Inferior parietal cortex (tissue), 1 donor: ENCODE measurements around the gene RBM20.
"Not testable (repeated sequence)": the region's sequence is repeated elsewhere in the genome, so short reads cannot be mapped to it uniquely, and the experiment has no call there.

Experiments used
- DNase-seq: peaks from one replicate; pipeline ENCODE4 v3.0.0-alpha.2; 2016; ENCODE audit errors: extremely low spot score

RBM20 gene

DNA sequence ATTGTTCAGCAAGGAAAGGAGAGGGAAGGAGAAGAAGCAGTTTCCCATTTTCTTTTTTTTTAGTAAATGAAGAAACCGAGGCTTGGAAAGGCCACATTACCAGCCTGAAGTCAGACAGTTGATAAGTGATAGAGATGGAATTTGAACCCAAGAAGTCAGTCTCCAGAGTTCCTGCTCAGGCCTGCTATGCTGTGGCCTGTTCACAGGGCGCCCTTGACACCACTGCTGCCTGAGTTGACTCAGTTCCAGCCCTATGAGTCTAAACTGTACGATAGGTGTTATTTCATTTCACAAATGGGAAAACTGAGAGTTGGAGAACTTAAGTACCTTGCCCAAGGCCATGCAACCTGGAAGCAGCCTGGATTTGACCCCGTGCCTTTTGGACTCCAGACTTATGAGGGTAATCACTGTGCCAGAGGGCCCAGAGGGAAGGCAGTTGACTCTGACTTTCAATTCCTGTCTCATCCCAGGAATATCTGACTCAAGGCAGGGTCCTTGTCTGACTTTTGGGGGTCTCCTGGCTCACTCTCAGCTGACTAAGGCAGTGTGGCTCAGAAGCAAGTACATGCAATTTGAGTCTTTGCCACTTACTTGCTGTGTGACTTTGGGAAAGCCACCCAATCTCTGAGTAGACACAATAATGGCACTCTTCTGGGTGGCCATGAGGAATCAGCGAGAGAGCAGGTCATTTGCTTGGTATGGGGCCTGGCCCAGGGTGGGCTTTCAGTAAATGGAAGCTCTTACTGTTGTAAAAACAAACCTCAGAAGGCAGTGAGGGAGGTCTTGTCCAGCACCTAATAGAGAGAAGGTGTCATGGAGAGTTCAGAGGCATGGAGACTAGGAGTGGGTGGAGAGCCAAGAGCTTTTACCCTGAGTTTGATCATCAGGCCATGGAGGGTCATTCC is 17.9 kb upstream of the RBM20 start:
- DNase-seq: no peak

DNA sequence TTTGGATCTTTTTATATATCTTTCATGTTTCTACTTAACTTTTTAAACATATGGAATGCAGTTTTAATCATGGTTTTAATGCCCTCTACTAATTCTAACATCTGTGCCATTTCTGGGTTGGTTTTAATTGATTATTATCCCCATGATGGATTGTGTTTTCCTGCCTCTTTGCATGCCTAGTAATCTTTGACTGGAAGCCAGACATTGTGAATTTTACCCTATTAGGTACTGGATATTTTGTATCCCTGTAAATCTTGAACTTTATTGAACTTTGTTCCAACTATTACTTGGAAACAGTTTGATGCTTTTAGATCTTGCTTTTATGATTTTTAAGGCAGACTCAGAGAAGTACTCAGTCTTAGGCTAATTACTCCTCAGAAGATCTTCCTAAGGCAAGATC is 16.0 kb upstream of the RBM20 start:
- DNase-seq: no peak

DNA sequence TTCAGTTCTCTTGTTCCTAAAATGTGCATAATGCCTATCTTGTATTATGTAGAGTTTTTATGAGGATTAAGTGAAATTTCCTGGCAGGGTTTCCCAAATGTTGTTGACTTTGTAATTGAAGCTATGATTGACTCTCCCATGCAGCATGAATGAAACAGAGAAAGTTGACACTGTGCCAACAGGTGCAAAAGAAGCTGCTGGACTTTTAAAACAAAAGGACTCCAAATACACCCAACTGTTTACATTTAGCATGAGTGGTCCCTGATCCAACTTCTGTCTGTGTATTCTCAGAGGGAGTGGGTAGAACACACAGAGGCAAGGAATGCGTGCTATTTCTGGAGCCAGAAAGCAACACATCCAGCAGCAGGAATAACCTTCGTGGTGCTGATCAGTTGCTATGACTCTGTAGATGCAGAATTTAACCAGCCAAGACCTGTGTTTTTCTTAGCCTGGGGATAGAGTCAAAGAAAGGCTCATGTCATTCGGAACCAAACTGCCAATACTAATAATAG is 14.4 kb upstream of the RBM20 start:
- DNase-seq: no peak

DNA sequence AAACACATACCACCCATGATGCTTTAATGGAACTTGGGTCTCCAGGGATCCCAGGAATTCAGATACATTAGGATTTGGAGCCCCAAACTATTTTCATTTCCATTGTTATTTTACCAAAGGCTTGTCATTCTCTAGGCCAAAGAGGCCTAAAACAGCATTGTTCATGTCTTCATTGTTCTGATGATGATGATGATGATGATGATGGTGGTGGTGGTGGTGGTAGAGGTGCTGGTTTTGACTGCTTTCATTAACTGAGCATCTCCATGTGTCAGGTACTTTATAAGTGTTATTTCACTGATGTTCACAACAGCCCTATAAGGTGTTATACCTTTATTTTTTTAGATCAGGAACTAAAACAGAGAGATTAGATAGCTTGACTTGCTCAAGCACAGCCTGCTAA is 12.2 kb upstream of the RBM20 start:
- no peak for DNase-seq

DNA sequence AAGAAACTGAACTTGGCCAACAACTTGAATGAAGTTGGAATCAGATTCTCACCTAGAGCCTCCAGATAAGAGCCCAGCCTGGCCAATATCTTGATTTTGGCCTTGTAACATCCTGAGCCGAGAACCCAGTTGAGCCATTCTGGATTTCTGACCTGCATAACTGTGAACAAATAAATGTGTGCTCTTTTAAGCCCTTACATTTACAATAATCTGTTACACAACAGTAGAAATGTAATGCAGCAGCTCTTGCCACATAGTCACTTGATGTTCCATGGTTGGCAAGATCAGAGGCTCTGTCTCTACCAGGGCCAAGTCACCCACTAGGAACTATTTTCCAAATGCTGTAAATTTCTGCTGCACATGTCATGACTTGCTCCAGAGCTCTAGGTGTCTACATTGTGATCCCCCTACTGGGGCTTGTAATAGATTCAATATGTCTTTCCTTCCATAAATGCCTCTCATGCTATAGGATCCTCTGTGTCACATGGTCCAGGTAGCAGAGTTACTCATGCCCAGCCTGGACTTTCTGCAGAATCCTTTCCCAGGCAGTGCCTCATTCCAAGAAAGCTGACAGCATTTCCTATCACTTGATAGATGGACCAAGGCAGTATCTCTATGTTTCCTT is 11.4 kb upstream of the RBM20 start:
- no peak for DNase-seq

DNA sequence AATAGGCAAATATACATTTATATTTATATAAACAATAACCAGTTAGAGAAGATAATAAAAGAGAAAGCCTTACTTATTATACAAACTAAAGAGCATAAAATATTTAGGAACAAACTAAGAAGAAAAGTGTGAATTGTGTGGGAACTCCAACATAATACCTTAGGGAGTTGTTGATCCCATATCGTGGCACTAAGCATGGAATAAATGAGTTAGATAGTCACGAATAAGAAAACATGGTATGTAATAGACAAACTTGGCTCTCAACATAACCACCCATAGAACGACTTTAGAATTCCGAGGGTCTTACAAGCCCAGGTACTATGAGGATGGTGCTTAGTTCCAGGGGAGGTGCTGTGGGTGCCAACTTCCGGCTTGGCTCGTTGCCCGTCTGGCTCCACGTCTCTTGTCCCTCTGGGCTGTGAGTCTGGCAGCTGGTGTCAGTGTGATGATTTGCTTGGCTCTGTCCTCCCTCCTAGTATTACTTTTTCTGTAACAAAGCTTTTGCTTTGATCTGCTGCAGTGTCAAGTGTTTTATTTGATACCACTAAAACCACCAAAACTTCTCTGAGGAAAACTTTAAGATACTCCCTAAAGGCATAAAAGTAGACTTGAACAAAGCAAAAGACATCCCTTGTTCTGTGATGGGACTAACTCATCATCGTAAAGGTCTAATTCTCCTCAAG is 9.5 kb upstream of the RBM20 start:
- no peak for DNase-seq

DNA sequence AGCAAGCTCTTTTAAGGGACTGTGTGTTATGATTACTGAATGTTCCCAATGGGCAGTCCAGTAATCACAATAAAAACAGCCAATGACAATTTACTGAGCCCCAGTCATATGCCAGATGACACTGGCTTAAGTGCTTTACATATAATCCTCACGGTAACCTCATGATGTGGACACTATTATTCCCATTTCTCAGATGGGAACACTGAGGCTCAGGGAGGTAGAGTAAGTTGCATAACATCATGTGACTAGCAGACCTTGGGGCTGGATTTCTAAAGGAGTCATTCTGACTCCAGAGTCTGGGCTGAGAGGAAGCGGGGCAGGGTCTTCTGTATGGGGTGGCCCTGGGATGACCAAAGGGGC is 7.6 kb upstream of the RBM20 start:
- no peak for DNase-seq

DNA sequence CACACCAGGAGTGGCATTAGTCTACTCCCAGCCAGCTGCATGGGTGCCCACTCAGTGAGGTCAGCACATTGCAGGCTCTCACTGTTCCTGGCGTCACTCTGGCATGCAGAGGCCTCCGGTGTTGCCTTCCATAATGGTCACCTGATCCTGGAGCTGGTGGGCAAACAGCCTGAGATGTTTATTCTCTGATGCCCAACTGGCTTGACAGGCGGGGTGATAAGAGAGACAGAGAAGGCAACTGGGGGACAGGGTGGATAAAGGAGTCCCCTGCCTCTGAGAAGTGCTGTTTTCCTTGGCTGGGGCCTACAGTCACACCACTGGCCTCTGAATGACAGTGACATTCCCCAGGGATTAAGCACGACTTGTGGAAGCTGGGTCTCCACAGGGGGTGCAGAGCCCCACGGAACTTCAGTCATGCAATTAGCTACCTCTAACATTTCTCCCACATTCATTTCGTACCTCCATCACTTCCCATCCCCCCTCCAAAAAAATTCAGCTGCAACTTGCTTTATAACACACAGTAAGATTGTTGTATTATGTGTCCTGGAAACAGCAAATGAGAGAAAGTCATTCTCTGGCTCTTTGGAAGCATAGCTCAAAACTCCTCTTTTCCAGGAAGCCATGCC is 7.1 kb upstream of the RBM20 start:
- DNase-seq: no peak

DNA sequence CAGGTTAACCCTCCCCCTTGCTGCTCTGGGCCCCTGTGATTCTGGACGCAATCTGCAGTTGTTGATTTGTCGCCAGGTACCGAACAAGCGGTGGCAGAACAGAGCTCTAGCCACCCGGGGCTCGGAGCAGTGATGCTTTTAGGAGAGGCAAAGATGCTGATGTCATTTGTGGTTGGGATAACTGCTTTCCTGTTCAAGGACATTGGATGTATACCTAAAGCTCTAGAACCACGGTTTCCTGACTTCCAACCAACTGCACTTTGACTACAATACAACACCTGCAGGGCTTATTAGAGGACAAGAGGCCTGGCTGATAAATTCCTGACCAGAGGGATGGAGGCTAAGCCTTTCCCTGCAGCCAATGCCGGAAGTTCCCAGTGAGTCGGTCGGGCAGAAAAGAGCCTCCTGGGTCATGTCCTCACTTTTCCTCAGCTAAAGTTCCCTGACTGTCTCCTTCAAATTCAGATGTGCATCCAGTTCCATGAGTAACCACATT is 6.5 kb upstream of the RBM20 start:
- DNase-seq: no peak

DNA sequence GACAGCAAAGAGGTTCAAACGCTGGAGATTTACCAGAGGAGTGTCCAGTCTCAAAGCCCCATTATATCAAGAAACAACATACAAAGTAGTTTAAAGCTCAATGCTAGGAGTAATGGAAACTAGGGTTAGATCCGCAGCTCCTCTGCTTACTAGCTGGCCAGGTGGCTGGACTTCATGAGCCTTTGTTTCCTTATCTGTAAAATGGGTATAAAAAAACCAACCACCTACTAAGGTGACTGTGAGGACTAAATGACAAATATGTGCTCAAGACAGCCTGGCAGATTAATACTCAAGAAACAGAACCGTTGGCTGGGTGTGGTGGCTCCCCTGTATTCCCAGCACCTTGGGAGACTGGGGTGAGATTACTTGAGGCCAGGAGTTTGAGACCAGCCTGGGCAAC is 5.8 kb upstream of the RBM20 start:
- DNase-seq: no peak

DNA sequence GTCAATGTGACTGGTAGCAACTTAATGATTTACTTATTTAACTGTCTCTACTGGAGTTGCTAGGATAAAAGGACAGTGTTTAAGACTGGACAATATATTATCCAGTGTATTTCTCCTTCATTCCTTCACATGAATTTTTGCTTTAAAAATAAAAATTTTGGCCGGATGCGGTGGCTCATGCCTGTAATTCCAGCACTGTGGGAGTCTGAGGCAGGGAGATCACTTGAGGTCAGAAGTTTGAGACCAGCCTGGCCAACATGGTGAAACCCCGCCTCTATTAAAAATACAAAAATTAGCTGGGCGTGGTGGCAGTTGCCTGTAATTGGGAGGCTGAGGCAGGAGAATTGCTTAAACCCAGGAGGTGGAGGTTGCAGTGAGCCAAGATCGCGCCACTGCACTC is 5.1 kb upstream of the RBM20 start:
- not testable (repeated sequence) for DNase-seq

DNA sequence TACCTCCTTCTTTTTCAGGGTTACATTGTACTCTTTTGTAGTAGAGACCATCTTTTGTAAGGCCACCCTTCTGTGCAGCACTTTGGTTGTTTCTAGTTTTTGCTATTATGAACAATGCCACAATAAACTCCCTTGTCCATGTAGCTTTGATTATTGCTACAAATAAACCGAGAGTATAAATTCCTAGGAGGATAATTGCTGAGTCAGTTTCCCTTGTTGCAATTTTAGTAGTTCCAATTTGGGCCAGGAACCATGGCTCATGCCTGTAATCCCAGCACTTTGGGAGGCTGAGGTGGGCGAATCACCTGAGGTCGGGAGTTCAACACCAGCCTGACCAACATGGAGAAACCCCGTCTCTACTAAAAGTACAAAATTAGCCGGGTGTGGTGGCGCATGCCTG is 4.3 kb upstream of the RBM20 start:
- not testable (repeated sequence) for DNase-seq

DNA sequence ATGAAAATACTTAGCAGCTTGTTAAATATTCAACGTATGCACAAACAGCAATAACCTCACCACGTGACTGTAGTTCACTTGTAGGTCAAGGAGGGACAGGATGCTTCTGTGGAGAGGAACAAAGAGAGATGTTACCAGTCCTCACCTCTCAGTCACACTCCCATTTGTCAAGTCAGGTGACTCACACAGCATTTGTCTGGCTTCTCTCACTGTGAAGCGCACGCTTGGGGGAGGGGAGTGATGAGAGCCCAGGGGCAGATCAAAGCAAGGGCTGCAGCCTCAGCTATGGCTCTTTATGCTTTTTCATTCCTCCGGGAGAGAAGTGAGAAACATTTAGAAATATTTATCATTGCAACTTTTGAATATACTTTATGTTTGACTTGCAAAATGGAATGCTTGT is 2.9 kb upstream of the RBM20 start:
- no peak for DNase-seq

DNA sequence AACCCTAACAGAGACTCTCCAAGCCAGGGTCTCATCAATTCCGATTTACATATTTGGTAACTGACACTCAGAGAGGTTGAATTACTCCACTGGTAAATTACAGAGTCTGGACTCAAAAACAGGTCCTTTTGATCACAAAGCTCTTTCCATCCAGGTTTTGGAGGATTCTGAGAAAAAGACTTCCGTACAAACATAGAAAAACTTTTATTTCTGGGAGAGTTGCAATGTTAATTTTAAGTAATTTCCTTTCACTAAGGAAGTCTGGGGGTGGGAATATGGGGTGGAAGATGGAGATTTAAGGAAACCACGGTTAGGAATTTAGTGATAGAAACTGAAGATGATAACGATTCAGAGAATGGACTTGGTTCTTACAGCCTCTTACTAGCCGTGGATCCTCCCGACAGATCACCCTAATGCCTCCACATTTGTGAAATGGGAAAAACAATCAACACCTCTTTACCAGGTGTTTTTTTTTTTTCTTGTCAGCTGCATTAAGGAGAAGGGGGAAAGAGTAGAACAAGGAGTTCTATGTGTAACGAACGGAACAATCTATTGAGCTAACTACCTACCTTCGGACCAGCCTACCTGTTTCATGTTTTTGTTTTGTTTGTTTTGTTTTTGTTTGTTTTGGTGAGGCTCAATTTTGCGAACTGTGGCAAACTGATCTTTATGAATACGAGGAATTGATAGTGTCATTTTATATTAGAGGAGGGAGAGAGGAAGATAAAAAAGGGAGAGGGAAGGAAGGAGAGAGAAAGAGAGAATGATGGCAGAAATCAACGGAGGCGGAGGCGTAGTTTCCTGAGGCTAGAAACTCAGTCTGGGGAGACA is 1.7 kb upstream of the RBM20 start:
- DNase-seq: no peak

DNA sequence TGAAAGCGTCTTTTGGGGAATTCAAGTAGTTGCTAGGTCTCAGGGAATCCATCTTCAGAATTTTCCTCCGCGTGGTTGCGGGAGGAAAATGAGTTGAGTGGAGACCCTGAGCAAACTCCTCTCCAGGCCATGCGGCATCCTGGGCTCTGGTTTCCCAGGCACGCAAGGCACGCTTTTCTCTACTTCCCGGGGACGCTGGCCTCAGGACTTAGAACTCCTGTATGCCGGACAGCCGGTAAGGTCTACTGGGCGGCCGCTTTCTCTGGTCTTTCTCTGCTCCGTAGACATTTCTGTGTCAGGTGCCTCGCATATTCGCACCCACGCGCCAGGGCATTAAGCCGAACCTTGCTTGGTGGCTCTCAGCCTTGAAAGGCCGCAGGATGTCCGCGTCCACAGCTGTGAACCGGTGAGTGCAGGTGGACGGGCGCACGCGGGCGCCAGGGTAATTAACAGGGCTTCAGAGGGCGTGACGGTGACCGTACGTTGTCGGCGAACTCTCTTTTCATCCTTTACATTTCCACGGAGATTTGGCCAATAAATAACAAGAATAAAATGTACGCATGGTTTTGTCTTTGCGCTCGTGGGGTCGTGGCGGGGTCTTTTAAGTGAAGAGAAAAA is 992 bp upstream of the RBM20 start:
- no peak for DNase-seq

DNA sequence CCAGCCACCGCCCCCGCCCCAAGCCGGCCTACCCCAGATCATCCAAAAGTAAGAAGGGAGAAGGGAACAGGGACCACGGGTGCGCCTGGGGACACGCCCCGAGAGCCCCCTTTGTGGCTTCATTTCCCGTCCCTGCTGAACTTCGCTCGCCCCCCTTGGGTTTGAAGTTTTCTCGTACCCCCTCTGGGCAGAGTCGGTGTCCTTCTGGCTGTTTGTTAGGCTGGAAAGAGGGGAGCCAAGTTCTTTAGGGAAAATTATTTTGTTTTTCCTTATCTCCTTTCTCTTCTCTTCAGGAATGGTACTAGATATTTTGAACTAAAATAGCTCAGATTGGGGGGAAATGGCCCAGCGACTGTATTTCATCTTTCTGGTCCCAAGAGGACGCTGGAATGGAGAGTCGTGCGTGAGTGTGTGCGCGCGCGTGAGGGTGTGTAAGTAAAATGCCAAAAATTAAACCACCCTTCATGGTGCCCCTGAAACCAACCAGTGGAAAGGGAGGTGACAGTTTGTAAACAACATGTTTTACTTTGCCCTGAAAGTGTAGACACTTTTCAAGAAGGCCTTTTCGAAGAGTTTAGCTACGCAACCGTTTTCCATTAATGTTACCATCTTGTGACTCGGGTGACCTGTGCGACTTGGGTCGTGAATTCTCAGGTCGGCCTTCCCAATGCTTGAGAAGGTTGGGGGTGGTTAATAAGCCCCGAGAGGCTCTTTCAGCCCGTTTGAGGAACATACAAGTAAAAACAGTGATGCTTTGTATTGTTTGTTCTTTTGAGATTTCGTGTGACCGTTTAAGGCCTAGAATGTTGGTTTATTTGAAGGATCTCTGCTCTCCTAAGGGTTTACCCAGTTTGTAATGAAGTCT is 694 bp downstream of the RBM20 start:
- DNase-seq: no peak

DNA sequence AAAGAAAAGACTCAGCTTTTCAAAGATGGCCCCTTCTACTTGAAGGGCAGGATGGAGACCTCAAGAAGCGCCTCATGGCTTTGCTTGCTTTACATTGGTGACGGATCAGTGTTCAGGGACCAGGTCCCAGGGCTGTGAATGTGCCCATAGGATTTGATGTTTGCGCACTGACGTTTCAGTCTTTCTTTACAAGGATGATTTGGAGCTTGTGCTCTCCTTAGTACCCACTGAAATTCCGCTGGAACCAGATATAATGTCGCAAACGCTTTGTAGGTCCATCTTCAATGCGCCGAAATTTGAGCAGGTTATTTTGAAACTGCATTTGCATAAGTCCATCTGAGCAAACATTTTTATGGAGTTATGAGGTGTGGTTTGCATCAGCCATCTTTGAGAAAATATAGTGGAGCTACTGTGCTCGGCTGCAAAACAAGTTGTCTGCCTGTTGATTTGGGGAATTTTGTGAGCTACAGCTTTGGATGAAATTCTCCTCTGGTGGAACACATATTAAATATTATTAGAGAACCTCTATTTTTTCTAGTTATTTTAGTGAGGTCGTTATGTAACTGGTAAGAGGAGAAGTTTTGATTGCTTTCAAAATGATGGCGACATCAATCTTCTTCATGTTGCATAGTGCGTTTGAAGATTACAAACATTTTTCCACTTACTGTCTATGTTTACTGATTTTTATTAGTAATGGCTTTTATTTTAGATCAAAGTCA is 2.4 kb downstream of the RBM20 start:
- DNase-seq: no peak

DNA sequence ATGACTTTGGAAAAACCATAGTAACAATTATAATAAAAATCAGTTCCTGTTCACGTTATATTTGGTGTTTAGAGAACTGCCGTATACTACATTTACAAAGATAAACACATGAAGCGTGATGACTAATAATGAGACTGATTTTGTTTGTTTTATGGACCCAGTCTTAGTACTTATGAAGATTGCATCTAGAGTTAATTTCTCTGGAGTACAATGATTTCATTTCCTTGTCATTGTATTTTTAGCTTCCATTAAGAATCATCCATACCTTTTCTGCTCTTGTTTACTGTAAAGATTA is 2.9 kb downstream of the RBM20 start:
- DNase-seq: no peak

DNA sequence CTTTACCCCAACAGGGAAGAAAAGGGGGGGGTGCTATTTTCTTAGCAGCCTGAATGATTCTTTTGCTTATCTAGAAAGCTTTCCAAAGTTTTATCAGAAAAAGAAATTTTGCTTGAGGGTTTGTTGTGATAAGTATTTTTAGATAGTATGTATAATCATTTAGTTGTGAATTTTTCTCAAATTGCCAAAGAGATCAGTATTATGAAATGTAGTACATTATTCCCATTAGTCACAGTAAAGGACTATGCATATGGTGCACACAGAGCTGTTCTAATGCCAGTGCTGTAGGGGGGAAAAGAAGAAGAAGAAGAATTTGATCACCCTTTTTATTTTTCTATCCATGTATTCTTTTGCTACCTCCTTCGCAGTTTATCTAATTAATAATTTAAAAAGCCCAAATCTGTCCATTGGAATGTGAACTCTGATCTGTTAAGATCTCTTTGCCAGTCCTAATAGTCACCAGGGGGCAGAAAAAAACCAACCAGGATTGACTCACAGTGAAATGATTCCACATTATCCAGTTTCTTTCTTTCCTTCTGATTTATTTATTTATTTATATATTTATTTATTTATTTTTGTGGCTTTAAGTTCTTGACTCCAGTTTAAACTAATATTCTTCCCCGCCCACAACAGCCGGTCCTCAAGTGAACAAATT is 4.7 kb downstream of the RBM20 start:
- DNase-seq: no peak
